BJ (cell line): ENCODE measurements around the gene RERE. TPM values are rescaled to one million over a fixed set of nuclear protein-coding genes. Genes with fewer than 3 reads are reported as not detected.

Experiments used
- CTCF ChIA-PET: fragments of 350-600 bp; formaldehyde crosslinking; extraction: SDS; loops from one replicate; lab custom pipeline; 2021; ENCODE audit warnings: antibody characterized with exemption, inconsistent platforms; lab: Yijun Ruan, JAX
- POLR2A ChIA-PET: fragments of 300-600 bp; sonication (Branson Sonifier 250); formaldehyde crosslinking; extraction: SDS; loops from one replicate; lab custom pipeline; 2021; ENCODE audit warnings: antibody characterized with exemption; lab: Charles Lee
- DNase-seq: peaks from one replicate; pipeline ENCODE4 v3.0.0-alpha.2; 2011; ENCODE audit warnings: low read depth
- H3K27me3 ChIP-seq: 2 replicates; pipeline ENCODE4 v1.6.0; 2011; ENCODE audit warnings: low read length; ENCODE audit not compliant: control insufficient read depth, insufficient read depth
- H3K36me3 ChIP-seq: 2 replicates; pipeline ENCODE4 v1.5.1; 2011; ENCODE audit warnings: low read length; ENCODE audit not compliant: control insufficient read depth, insufficient read depth
- H3K4me3 ChIP-seq: 2 replicates; pipeline ENCODE4 v1.5.1; 2011; ENCODE audit warnings: low read depth, mild to moderate bottlenecking, control low read depth, low read length
- CTCF ChIP-seq: IDR thresholded peaks from 2 replicates; pipeline ENCODE4 v1.5.1; 2011; ENCODE audit warnings: low read depth, mild to moderate bottlenecking, control low read depth, inconsistent platforms, low read length, moderate library complexity; ENCODE audit not compliant: insufficient read depth
- polyA plus RNA-seq: library from polyadenylated mRNA; depleted of rRNA; stranded (reverse); fragments of >200 nt; gene quantifications from 2 replicates; pipeline ENCODE4 v1.2.3, GENCODE V29; 2011

Gene RERE
- polyA plus RNA-seq, 1 experiment, result 3.8 TPM

DNA sequence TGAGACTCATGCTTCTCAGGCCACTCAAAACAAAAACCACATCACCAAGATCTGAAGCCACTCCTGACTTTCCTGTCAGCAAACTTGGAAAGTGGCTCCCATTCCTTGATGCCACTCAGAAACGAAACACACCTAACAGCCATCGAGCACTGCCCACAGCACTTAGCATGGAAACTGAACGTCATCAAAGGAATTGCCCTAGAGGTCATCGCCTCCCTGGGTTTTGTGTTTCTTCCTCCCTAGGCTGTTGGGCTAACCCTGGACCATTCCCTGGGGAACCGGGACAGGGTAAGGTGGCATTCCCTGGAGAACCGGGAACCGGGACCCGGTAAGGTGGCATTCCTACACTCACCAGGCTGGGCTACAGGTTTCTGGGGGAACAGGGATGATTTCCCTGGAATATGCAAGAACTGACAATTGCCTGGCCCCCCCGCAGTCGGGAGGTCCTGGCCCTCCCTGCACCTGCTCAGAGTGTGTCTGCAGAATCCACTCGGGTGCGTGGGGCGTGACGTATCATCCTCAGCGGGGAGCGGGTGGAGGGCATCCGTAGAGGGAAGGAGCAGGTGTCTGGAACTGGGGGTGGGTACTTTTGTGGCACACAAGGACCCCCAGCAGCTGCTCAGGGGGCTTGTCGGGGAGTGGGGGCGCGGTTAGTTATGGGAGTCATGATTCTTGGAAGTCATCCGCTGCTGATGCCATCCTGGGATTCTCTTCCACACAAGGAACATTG, 469.2 kb downstream of the RERE start:
- ChIA-PET CTCF (interaction anchor here (0.7 to 8.4 kb wide), 16 partner anchors 10 to 373 kb away, joined by 3 to 78 read pairs (median 6); no protein-coding TSS in a partner anchor), POLR2A (no interaction called here)
- DNase-seq, result no peak

DNA sequence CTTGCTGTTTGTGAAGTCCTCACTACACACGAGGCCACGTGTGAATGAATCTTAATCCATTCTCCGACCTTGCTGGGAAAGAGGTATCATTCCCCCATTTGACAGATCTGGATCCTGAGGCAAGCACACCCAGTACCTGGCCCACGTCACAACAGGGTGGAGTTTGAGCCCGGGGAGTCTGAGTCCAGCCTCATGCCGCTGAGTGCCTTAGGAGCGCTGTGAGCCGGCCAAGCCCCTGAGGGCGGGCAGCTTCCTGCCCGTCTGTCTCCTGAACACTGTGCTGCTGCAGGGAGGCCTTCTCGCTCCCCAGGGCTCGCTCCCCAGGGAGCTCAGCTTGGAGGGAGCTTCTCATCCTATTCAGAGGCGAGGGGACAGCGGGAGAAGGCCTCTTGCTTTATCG, 469.8 kb downstream of the RERE start:
- ChIA-PET CTCF (interaction anchor here (0.8 to 8.4 kb wide), 6 partner anchors 32 to 372 kb away, joined by 5 to 78 read pairs (median 18); no protein-coding TSS in a partner anchor), POLR2A (no interaction called here)
- DNase-seq, result no peak
- no peaks in the 10 kb centered on the region; the same call in 1 of the 2 replicates for H3K27me3 ChIP-seq
- no peaks in the 10 kb centered on the region; the same call in 1 of the 2 replicates for H3K36me3 ChIP-seq
- H3K4me3 ChIP-seq, result no peak overlapping the region
- TF ChIP-seq CTCF, result no peak

More for the DNA sequence above, 469.2 kb downstream of the RERE start:
- Histone ChIP-seq H3K36me3 (no peaks in the 10 kb centered on the region; the same call in none of the 2 replicates), H3K27me3 (no peaks in the 10 kb centered on the region; the same call in 1 of the 2 replicates), H3K4me3 (no peak overlapping the region)
- TF ChIP-seq CTCF, result no peak

DNA sequence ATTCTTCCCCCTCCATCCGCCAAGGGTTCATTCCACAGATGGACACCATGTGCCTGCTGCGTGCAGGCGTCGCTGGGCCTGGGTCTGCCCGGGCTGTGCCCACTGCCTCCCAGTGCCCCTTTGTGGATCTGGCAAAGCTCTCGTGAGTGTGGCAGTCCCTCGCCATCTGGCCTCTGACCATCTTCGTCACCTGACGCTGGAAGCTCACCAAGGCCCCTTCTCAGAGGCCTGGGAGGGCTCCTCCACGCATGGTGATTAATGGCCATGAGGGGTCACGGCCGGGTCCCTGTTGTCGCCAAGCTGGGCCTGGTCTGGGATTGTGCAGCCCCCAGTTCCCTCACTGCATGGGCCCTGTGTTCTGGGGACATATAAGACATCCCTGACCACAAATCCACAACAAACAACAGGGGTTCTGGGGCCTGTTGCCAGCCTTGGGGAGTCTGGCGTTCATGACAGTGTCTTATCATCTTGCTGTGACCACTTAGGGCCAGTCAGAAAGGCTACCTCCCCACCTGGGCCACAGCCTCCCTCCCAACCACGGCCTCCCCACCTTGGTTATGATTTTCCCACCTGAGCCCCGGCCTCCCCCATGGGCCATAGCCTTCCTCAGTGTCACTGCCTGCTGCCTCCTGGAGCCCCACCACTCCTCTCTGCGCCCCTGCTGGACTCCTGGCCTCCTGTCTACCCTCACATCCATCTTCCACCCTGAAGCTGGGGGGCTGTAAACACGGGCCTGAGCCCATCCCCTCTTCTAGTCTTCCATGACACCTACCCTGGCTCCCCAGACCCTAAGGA, 471.6 kb downstream of the RERE start:
- DNase-seq, result no peak
- Histone ChIP-seq H3K27me3 (no peaks in the 10 kb centered on the region; the same call in 1 of the 2 replicates), H3K4me3 (no peak overlapping the region), H3K36me3 (no peaks in the 10 kb centered on the region)
- ChIA-PET POLR2A (no interaction called here), CTCF (interaction anchor here (2.6 to 8.4 kb wide), 4 partner anchors 30 to 370 kb away, joined by 15 to 78 read pairs (median 32); no protein-coding TSS in a partner anchor)
- no peak for TF ChIP-seq CTCF

- Histone ChIP-seq H3K36me3 (no peaks in the 10 kb centered on the region), H3K27me3 (no peaks in the 10 kb centered on the region; the same call in 1 of the 2 replicates), H3K4me3 (no peak overlapping the region)
- ChIA-PET CTCF (interaction anchor here (0.5 to 8.4 kb wide), 4 partner anchors 30 to 501 kb away, joined by 3 to 78 read pairs (median 16); no protein-coding TSS in a partner anchor), POLR2A (no interaction called here)
- DNase-seq, result no peak
- TF ChIP-seq CTCF, result no peak
Measured at GRCh38 chr1:8344893-8345507, 472.4 kb downstream of the RERE start.
